HG03108 (cell line): ENCODE results near the gene ASTN1.

Experiments
- ATAC-seq: cut with Tn5 transposase; IDR thresholded peaks from one replicate; pipeline ENCODE4 v1.9.1; 2021; ENCODE audit warnings: moderate library complexity; ENCODE audit not compliant: unreplicated experiment

Gene ASTN1

DNA sequence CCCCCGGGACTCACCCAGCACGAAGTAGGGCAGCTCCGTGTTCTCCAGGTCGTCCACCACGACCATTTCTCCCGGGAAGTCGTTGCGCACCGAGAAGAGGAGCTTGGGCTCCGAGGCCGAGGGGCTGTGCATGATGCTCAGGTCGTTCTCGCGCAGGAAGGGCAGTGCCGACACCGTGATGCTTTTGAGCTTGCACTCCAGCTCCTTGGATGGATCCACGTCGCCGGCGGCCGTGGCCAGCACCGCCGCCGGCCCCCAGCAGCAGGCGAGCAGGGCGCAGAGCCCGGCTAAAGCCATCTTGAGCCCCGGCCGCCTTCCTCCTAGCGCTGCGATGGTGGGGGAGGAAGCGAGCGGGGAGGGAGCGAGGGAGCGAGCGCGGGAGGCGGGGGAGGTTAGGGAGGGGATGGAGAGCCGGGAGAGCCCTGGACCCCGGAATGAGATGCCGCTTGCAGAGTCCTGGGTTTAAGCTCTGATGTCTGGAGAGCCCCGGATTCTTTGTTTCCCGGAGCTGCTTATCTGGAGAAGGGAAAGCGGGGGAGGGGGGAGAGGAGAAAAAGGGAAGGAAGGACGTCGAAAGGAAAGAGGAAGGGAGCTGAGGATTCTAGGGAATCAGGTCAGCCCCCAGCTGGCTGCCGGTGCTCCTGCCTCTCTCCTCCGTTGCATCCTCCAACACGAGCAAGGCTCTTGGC is at the start of gene ASTN1:
Gene ASTN1 (minus strand): TSS at position 333 of the 689 bp plus-strand sequence. CDS start 36 bp downstream, at position 297.
- no peak for ATAC-seq

GRCh38 chr1:177211231-177211630 is 46.7 kb upstream of the ASTN1 start:
- ATAC-seq = no peak

- no peak for ATAC-seq
Measured at GRCh38 chr1:177210071-177210470, 45.6 kb upstream of the ASTN1 start.

DNA sequence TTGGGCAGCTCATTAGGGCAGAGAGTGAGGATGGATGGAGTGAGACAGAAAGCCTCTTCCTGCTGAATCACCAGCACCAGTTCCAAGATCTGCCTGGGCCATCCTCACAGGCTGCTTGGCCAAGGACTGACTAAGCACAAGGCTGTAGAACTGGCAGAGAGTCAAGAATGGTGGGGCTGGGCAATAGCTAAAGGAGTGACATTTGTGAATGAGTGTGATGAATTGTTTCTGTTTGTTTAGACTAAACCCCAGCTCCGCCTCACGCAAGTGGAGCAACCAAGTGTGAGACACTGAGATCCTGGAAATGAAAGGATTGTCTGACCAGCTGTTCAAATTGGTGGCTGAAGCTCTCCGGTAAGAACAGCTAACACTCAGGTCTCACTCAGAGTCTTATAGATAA is 44.8 kb upstream of the ASTN1 start:
- ATAC-seq = no peak

- ATAC-seq = no peak
Measured at GRCh38 chr1:177208920-177209319, 44.4 kb upstream of the ASTN1 start.

GRCh38 chr1:177206831-177207355 is 42.4 kb upstream of the ASTN1 start:
- ATAC-seq = no peak

GRCh38 chr1:177200290-177200689 is 35.8 kb upstream of the ASTN1 start:
- no peak for ATAC-seq

DNA sequence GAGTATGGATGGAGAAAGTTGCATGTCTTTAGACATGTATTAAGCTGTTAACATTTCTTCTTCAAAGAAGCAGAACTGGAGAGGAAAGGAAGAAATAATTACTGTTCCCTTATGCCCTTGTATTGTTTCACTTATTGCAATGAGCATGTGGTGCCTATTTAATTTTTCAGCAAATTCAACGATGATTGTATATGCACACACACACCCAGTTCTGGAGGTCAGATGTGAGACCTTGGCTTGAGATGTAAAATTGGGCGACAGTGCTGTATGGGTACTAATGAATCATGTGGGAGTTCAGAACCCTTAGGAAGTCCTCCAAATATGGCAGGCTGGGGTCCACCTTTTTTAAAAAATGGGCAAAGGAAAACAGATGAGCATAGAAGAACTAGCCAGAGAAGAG is 33.7 kb upstream of the ASTN1 start:
- no peak for ATAC-seq

DNA sequence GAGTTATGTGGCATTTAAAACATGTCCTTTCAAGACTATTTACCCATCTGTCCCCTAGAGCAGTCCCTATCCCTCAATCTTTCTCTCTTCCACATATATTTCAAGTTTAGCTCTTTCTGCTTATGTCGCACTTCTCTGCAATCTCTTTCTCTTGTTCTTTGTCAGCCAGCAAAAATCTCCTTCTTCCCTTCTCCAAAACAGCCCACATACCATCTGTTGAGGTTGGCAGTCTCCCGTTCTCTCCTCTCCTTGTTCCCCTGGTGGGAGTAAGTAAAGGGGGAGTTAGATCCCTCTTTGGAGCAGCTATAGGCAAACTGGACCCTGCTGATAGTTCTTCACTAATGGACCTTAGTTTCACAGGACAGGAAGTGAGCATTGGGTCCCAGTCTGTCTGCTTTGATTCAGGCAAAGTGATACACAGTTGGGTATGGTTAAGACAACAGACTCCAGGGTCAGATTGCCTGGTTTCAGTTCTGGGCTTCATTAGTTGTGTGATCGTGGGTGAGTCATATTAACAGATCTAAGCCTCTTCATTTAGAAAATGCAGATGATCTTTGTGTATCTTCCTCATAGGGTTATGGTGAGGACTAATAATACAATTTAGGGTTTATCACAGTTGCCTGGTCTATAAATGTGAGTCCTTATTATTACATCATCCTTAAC is 25.9 kb upstream of the ASTN1 start:
- no peak for ATAC-seq

DNA sequence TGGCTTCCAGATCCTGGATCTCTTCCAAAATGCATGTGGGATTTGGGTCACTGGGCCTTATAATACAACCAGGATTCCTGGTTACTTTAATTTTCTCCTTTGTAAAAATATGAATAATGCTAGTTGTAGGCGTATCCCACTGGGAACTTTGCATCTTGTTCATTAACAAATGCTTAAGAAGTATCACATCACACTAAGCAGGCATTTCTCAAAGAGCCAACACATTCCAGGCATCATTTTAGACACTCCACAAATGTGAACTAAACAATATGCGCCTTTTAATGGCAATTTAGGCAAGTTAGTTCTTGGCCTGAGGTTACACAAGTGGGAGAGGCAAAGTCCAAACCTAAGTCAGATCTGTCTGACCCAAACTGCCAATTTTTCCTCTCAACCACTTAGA is 22.1 kb upstream of the ASTN1 start:
- ATAC-seq = no peak

DNA sequence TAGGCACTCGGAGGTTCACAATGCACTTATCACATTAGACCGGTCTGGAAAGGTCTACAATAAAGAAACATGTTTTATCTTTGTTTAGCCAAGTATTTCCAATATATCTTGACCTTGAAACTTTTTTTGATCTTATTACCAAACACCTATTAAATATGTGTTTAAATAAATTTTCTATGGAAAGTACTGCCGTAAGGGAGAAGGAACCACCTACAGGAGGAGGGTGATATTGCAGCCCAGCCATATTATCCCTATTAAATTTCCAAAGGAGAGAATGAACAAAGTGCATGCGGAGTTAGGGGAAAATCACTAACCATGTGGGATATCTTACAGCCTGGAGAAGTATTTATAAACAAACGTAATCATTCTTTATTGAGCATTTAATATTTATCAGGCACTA is 20.7 kb upstream of the ASTN1 start:
- no peak for ATAC-seq

GRCh38 chr1:177183836-177184235 is 19.3 kb upstream of the ASTN1 start:
- ATAC-seq = no peak

DNA sequence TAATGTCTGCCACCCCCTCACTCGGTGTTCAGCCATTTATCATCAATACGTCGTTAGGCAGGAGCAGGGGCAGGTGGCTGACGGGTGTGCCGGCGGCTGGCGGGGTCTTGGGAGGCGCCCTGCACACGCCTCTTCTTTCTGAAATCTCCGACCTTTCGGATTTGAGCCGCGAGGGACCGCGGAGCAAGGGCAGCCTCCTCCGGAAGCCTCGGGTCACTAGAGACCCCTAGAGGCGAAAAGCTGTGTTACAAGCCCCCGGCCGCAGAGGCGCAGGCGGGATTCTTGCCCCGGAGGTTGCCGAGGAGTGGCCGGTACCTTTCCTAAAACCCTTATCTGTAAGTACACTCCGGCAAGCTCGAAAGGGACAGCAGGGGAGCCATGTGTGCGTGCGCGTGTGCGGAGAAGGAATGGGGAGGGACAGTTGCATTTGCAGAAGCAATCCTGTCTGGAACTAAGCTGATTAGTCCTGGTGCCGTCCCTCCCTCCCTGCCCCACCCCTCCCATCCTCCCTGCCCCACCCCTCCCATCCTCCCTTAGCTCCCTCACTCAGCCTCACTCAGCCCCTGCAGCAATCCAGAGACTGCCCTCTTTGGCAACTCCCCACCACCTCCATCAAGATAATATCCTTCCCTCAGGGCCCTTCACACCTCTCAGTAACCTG is 17.2 kb upstream of the ASTN1 start:
- peak; percentile 92 for ATAC-seq

- ATAC-seq = no peak
Measured at GRCh38 chr1:177181280-177181630, 16.7 kb upstream of the ASTN1 start.

DNA sequence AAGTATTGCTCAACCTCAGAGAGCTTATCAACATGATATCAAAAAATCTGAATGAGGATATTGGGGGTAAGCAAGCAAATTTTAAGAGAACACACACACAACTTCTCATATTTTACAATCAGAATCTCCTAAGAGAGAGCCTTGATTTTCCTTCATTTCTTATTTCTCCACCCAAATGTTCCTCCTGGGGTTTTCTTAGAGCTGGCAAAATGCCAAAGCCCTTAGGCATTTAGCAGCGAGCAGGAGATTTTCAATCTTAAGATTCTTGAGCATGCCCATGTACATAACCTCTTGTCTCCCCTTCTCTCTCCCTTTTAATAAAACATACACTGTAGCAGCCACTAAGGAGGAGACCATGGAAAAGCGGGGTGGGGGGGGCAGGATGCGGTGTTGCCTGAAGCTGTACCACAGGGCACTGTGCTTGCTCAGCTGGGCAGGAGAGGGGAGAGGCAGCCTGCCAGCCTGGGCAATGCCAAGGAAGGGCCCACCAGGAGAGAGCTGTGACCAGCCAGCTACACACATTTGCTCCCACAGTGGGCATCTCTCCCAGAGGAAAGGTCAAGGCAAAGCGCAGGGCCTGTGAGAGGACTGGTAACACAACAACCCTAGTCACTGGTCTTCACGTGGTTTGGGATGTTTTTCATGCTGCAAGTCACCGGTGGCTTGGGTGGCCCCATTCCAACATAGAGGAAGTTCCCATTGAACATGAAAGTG is 10.6 kb upstream of the ASTN1 start:
- ATAC-seq = no peak

DNA sequence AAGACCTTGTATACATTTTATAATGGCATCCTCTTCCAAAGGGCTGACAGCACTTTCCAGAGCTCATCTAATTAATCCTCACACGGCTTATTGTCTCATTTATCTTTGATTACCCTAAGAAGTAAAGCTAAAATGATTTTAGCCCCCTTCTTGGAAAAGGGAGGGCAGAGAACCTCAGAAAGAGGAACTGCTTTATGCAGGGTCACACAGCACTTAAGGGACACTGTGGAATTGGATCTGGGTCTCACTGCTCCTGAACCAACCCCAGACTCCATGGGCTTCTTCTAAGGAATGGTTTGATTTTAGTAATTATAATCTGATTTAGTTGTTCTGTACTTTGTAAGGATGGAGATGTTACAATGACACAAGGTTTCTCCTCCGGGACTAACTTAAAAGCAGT is 9.5 kb upstream of the ASTN1 start:
- no peak for ATAC-seq

DNA sequence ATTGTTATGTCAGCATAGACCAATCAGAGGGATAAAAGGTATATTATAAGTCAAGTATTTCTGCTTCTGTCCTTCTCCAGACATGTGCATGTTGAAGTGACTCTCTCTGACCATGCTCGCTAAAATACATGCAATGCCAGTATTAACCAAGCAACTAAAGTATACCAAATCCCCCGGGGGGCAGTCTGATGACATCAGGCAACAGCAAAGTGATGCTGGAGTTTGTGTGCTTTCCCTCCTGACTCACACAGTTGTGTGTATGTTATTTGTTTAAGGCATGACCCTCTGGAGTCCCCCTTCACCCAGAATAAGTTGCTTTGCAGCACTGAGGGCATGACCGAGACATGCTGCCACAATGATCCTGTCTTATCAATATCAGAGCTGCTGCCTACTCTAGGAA is 8.4 kb upstream of the ASTN1 start:
- ATAC-seq = no peak

DNA sequence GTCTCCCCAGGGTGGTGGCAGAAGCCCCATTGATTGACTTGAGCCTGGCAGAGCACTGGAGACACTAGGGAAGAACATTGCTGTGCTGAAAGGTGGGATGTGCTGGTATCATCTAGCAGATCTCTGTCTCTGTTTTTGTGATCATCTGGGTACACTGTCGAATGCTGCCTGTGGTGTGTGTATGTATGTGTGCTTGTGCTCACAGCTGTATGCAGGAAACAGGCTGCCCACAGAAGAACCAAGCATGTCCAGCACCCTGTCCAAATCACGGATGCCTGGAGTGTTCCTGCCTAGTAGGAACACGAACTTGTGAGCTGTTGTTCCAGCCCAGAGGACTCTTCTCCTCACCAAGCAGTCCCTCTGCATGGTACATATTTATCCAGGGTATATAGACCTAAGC is 7.8 kb upstream of the ASTN1 start:
- no peak for ATAC-seq

DNA sequence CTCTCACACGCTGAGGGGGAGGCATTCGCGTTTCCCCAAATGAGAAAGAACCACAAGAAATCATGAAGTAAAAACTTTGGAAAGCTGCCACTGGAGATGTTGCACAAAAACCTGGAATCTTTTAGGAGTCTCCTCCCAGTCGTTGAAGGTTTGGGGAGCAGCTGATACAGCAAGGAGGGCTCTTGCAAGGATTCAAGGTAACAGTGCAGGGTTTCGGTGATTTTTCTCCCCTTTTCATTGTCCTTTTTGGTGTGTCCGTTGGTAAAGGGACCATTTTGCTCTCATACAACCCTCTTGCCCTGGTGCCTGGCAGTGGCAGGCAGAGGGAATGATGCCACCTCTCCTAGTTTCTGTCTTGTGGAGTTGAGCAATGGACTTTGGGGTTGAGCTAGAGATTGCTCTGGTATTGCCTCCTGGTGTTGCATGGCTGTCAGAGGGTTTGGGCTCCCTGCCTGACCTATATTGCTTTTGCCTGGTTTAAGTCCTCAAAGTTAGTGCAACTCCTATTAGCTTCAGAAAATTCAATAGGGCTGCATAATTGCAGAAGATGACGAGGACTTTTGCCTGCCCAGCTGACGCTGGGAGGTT is 7.1 kb upstream of the ASTN1 start:
- ATAC-seq = no peak

- no peak for ATAC-seq
Measured at GRCh38 chr1:177170756-177171535, 6.4 kb upstream of the ASTN1 start, which contains the start of gene BRINP2. TSS of gene BRINP2 (plus strand) at chr1:177170958. CDS start at chr1:177229877, 58,919 bp downstream.
